K562 (cell line): ENCODE data around the gene PGPEP1. TPM values are rescaled to one million over a fixed set of nuclear protein-coding genes. Genes with fewer than 3 reads are reported as not detected.
A peak's percentile ranks its signal among the peaks of the same experiment; 100 is the strongest.

Experiments
- ARID4B ChIP-seq: sonication (generic); formaldehyde crosslinking; IDR thresholded peaks from 2 replicates; pipeline ENCODE4 v1.8.0; 2022; ENCODE audit warnings: mild to moderate bottlenecking, missing genetic modification reagents
- ASH1L ChIP-seq: fragments of 450-650 bp; IDR thresholded peaks from 2 replicates; pipeline ENCODE4 v1.6.1; 2018; ENCODE audit warnings: borderline replicate concordance, mild to moderate bottlenecking, low read depth; ENCODE audit not compliant: partially characterized antibody
- CAMTA2 ChIP-seq: fragments of 250-450 bp; sonication (Bioruptor Pico); conservative IDR thresholded peaks from 2 replicates; pipeline ENCODE4 v1.5.1; 2022
- CREB1 ChIP-seq, 2 experiments: sonication (generic) in 1 of 2; formaldehyde crosslinking in 1 of 2; IDR thresholded peaks; 2 replicates each; pipeline versions ENCODE4 v1.6.1 to v1.8.0; 2012 to 2022; ENCODE audit warnings: inconsistent platforms in 1 of 2, mild to moderate bottlenecking in 1 of 2, missing genetic modification reagents in 1 of 2, moderate library complexity in 1 of 2
- DACH1 ChIP-seq: fragments of 450-650 bp; IDR thresholded peaks from 2 replicates; pipeline ENCODE4 v1.6.1; 2018; ENCODE audit not compliant: partially characterized antibody
- ELK1 ChIP-seq: sonication (generic); formaldehyde crosslinking; IDR thresholded peaks from 2 replicates; pipeline ENCODE4 v1.8.1; 2022; ENCODE audit warnings: missing genetic modification reagents
- ETS1 ChIP-seq: conservative IDR thresholded peaks from 2 replicates; pipeline ENCODE4 v1.6.1; 2011; ENCODE audit warnings: low read depth, mild to moderate bottlenecking, low read length; ENCODE audit not compliant: control insufficient read depth
- IFI16 ChIP-seq: fragments of 250-450 bp; sonication (Bioruptor Pico); IDR thresholded peaks from 2 replicates; pipeline ENCODE4 v2.1.2; 2022; ENCODE audit warnings: mild to moderate bottlenecking, inconsistent platforms
- KLF1 ChIP-seq: fragments of 450-650 bp; IDR thresholded peaks from 2 replicates; pipeline ENCODE4 v1.6.1; 2016; ENCODE audit warnings: missing genetic modification characterization, missing compliant biosample characterization
- MTA3 ChIP-seq: fragments of 450-650 bp; formaldehyde crosslinking; IDR thresholded peaks from 2 replicates; pipeline ENCODE4 v1.6.1; 2017; ENCODE audit warnings: mild to moderate bottlenecking, borderline replicate concordance
- SPI1 ChIP-seq: IDR thresholded peaks from 2 replicates; pipeline ENCODE4 v1.6.1; 2011; ENCODE audit warnings: low read depth, low read length, control low read depth, borderline replicate concordance
- TBL1XR1 ChIP-seq, 2 experiments: IDR thresholded peaks; 2 replicates each; pipeline ENCODE4 v1.6.1; 2012; ENCODE audit warnings: improper control_type of control experiment in 2 of 2, low read length in 2 of 2, mild to moderate bottlenecking in 1 of 2
- TBP ChIP-seq: optimal IDR thresholded peaks from 2 replicates; pipeline ENCODE3; 2011; ENCODE audit warnings: low read depth, low read length, improper control_type of control experiment
- U2AF2 ChIP-seq: fragments of 200-400 bp; formaldehyde crosslinking; optimal IDR thresholded peaks from 2 replicates; pipeline ENCODE3; 2017; ENCODE audit warnings: low read depth, mild to moderate bottlenecking, low read length
- ZBTB2 ChIP-seq: fragments of 450-650 bp; IDR thresholded peaks from 2 replicates; pipeline ENCODE4 v1.6.1; 2016; ENCODE audit warnings: antibody characterized with exemption
- ZBTB34 ChIP-seq: fragments of 250-450 bp; sonication (Bioruptor Pico); IDR thresholded peaks from 2 replicates; pipeline ENCODE4 v1.8.0; 2021; ENCODE audit warnings: mild to moderate bottlenecking, moderate library complexity
- ZC3H4 ChIP-seq: sonication (generic); formaldehyde crosslinking; IDR thresholded peaks from 2 replicates; pipeline ENCODE4 v1.9.0; 2021; ENCODE audit warnings: missing genetic modification reagents, borderline replicate concordance
- polyA plus RNA-seq, 8 experiments: library from polyadenylated mRNA; depleted of rRNA in 4 of 8; stranded (reverse) in 5 of 8; unstranded in 3 of 8; fragments of >200 nt; fragmentation: Nextera tagmentation in 2 of 8; fragmentation: Illumina TruSeq in 1 of 8; extraction: Ambion mirVana in 2 of 8; extraction: Trizol in 1 of 8; gene quantifications; 2 replicates each; pipeline versions ENCODE4 v1.2.1 to v1.2.3, GENCODE V29; 2011 to 2014; ENCODE audit warnings: inconsistent platforms in 1 of 8, missing spikeins in 1 of 8
- total RNA-seq, 7 experiments: library from RNA; depleted of rRNA in 6 of 7; stranded (reverse); fragments of >200 nt in 6 of 7; fragmentation: Illumina TruSeq in 2 of 7; extraction: Trizol in 2 of 7; gene quantifications; 2 replicates each; pipeline versions ENCODE4 v1.2.1 to v1.2.3, GENCODE V29; 2011 to 2021; ENCODE audit warnings: low replicate concordance in 1 of 7

The PGPEP1 gene
- total and polyA plus RNA-seq, 9 of the 15 experiments (the other 6 are each of a cell fraction or from before 2014, with no cell fraction given), result 10.0 to 69.6 (median 33.5) TPM

GRCh38 chr19:18322759-18323460 lies 17.5 kb upstream of the PGPEP1 start, which contains the start of gene LSM4 (continued):
- TF ChIP-seq ELK1 (CRISPR knock-in tag) (no peak), DACH1 (no peak), KLF1 (tag) (peak; percentile 36; the same call in 1 of the 2 replicates), MTA3 (peak; percentile 70; the same call in 1 of the 2 replicates), U2AF2 (no peak), CREB1 (IDR thresholded peaks at IDR 0.05) (peak; percentile 68; the same call in 1 of the 2 replicates), CREB1 (CRISPR knock-in tag; IDR thresholded peaks at IDR 0.05) (peak; percentile 38; the same call in 1 of the 2 replicates), ASH1L (peak; percentile 89), ZBTB2 (peak; percentile 90), ETS1 (peak; percentile 53; the same call in 1 of the 2 replicates), ARID4B (peak; percentile 49; the same call in 1 of the 2 replicates), TBL1XR1 (IDR thresholded peaks at IDR 0.05; ENCODE audit: low read length in 2 of 2) (peak in 1 of 2 experiments; percentile 19; a peak in 1 of 4 replicates), TBP (peak; percentile 82), ZC3H4 (0 out of 2 replicates have a peak, but pooled peaks have one; percentile 59), SPI1 (peak; percentile 62; the same call in 1 of the 2 replicates), IFI16 (CRISPR knock-in tag) (no peak), ZBTB34 (0 out of 2 replicates have a peak, but pooled peaks have one; percentile 23), CAMTA2 (CRISPR knock-in tag) (peak; percentile 72; the same call in 1 of the 2 replicates)
